Trophoblast cell (in vitro differentiated cells and primary cell): ENCODE results near the gene CDC34. TPM values are rescaled to one million over a fixed set of nuclear protein-coding genes. Genes with fewer than 3 reads are reported as not detected.

Experiments
- DNase-seq, 2 donors: peaks; one replicate each; pipeline ENCODE4 v3.0.0-alpha.2; 2016
- H2AFZ ChIP-seq: 2 replicates; pipeline ENCODE4 v1.6.1; 2013; ENCODE audit warnings: low read length, moderate library complexity, mild to moderate bottlenecking; ENCODE audit not compliant: insufficient read depth, poor library complexity
- H2AK5ac ChIP-seq: 2 replicates; pipeline ENCODE4 v1.6.1; 2013; ENCODE audit warnings: mild to moderate bottlenecking, low read length
- H2BK120ac ChIP-seq: 2 replicates; pipeline ENCODE4 v1.6.1; 2013; ENCODE audit warnings: low read length, mild to moderate bottlenecking, moderate library complexity; ENCODE audit not compliant: insufficient read depth, poor library complexity
- H2BK12ac ChIP-seq: 2 replicates; pipeline ENCODE4 v1.6.1; 2013; ENCODE audit warnings: mild to moderate bottlenecking, low read length, moderate library complexity
- H2BK5ac ChIP-seq: 2 replicates; pipeline ENCODE4 v1.6.1; 2013; ENCODE audit warnings: low read length, low read depth, moderate library complexity, mild to moderate bottlenecking; ENCODE audit not compliant: poor library complexity
- H3K14ac ChIP-seq: 2 replicates; pipeline ENCODE4 v1.6.1; 2013; ENCODE audit warnings: mild to moderate bottlenecking, low read length
- H3K18ac ChIP-seq: 2 replicates; pipeline ENCODE4 v1.6.1; 2013; ENCODE audit warnings: mild to moderate bottlenecking, low read length
- H3K23ac ChIP-seq: 2 replicates; pipeline ENCODE4 v1.6.1; 2013; ENCODE audit warnings: low read length
- H3K27ac ChIP-seq: 2 replicates; pipeline ENCODE4 v1.5.1; 2013; ENCODE audit warnings: low read depth, mild to moderate bottlenecking, inconsistent platforms, low read length, moderate library complexity
- H3K27me3 ChIP-seq: 2 replicates; pipeline ENCODE4 v1.6.1; 2013; ENCODE audit warnings: inconsistent platforms, mild to moderate bottlenecking, low read length, moderate library complexity; ENCODE audit not compliant: insufficient read depth
- H3K36me3 ChIP-seq, 2 experiments: 1 replicate in 1 of 2; 2 replicates in 1 of 2; pipeline ENCODE4 v1.6.1; 2013; ENCODE audit warnings: low read length in 2 of 2, mild to moderate bottlenecking in 2 of 2, moderate library complexity in 1 of 2; ENCODE audit not compliant: insufficient read depth in 2 of 2, control insufficient read depth in 1 of 2
- H3K4ac ChIP-seq: 2 replicates; pipeline ENCODE4 v1.6.1; 2013; ENCODE audit warnings: low read depth, mild to moderate bottlenecking, low read length, moderate library complexity
- H3K4me1 ChIP-seq, 2 experiments: 1 replicate in 1 of 2; 2 replicates in 1 of 2; pipeline ENCODE4 v1.6.1; 2013; ENCODE audit warnings: low read length in 2 of 2, mild to moderate bottlenecking in 2 of 2, moderate library complexity in 1 of 2; ENCODE audit not compliant: insufficient read depth in 2 of 2, control insufficient read depth in 1 of 2
- H3K4me2 ChIP-seq: 2 replicates; pipeline ENCODE4 v1.6.1; 2013; ENCODE audit warnings: inconsistent platforms, mild to moderate bottlenecking, low read length, moderate library complexity
- H3K4me3 ChIP-seq: 2 replicates; pipeline ENCODE4 v1.5.1; 2013; ENCODE audit warnings: mild to moderate bottlenecking, low read depth, low read length, inconsistent platforms
- H3K79me1 ChIP-seq: one replicate; pipeline ENCODE4 v1.6.1; 2013; ENCODE audit warnings: low read length
- H3K79me2 ChIP-seq: 2 replicates; pipeline ENCODE4 v1.6.1; 2013; ENCODE audit warnings: low read length, mild to moderate bottlenecking; ENCODE audit not compliant: control insufficient read depth, insufficient read depth, poor library complexity
- H3K9ac ChIP-seq: 2 replicates; pipeline ENCODE4 v1.6.1; 2013; ENCODE audit warnings: mild to moderate bottlenecking, low read length
- H3K9me3 ChIP-seq: 2 replicates; pipeline ENCODE4 v1.6.1; 2013; ENCODE audit warnings: low read depth, mild to moderate bottlenecking, control low read depth, inconsistent platforms, low read length; ENCODE audit not compliant: insufficient read depth
- H4K12ac ChIP-seq: 2 replicates; pipeline ENCODE4 v1.6.1; 2013; ENCODE audit warnings: low read depth, mild to moderate bottlenecking, low read length, moderate library complexity
- H4K8ac ChIP-seq: 2 replicates; pipeline ENCODE4 v1.6.1; 2013; ENCODE audit warnings: low read depth, mild to moderate bottlenecking, low read length, moderate library complexity
- H4K91ac ChIP-seq: one replicate; pipeline ENCODE4 v1.6.1; 2013; ENCODE audit warnings: low read depth, mild to moderate bottlenecking, low read length, moderate library complexity
- WGBS: extraction: QIAGEN DNeasy Blood & Tissue Kit; methylation state at CpG from one replicate; pipeline ENCODE4 v1.1.7; 2013; ENCODE audit warnings: missing lambda C conversion rate; ENCODE audit not compliant: insufficient read length, insufficient coverage; ENCODE audit errors: extremely low coverage; 5-methylcytosine and 5-hydroxymethylcytosine counted together
- polyA plus RNA-seq: library from polyadenylated mRNA; stranded (reverse); fragments of 200-250 nt; gene quantifications from 2 replicates; pipeline ENCODE4 v1.2.3, GENCODE V29; 2013

Gene CDC34, protein sequence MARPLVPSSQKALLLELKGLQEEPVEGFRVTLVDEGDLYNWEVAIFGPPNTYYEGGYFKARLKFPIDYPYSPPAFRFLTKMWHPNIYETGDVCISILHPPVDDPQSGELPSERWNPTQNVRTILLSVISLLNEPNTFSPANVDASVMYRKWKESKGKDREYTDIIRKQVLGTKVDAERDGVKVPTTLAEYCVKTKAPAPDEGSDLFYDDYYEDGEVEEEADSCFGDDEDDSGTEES
- 85.4 and 86.0 TPM in 2 replicates for polyA plus RNA-seq

DNA sequence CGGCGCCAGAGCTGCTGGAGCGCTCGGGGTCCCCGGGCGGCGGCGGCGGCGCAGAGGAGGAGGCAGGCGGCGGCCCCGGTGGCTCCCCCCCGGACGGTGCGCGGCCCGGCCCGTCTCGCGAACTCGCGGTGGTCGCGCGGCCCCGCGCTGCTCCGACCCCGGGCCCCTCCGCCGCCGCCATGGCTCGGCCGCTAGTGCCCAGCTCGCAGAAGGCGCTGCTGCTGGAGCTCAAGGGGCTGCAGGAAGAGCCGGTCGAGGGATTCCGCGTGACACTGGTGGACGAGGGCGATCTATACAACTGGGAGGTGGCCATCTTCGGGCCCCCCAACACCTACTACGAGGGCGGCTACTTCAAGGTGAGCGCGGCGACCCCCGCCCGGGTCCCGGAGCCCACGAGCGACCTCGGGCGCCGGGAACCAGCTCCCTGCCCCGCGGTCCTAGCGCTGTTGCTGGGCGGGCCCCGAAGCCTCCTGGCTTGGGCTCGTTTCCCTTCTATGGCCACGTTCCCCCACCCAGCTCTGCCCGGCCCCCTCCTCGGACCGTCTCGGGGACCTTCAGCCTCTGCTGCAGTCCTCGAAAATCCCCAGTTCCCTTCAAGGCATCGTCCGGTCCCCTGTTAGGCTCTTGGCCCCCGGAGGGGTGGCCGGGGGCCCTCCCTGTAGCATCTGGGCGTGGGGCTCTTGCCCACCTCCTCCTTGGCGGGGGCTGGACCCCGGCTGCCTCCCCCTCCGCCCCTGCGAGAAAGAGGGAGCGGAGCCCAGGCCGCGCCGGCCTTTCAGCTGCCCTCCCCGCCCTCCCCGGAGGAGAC is at the start of gene CDC34:
CDC34 (plus strand) TSS at position 8 of the 808 bp plus-strand sequence; CDS start at position 180, 172 bp downstream.
- peak within 1 kb of the TSS; percentile 69 for H2BK120ac ChIP-seq
- peak within 1 kb of the TSS; percentile 73 for H2AK5ac ChIP-seq
- peak within 1 kb of the TSS; percentile 91 for H2BK5ac ChIP-seq
- H3K4me1 ChIP-seq = peaks cover 9 to 15% of the 10 kb centered on the region in 2 experiments
- peak within 1 kb of the TSS; percentile 97 for H3K4ac ChIP-seq
- H3K4me2 ChIP-seq = peak within 1 kb of the TSS; percentile 90
- peaks cover 19% of the 10 kb centered on the region for H3K79me1 ChIP-seq
- H4K91ac ChIP-seq = peak within 1 kb of the TSS; percentile 85
- no peaks in the 10 kb centered on the region for H3K27me3 ChIP-seq
- peak within 1 kb of the TSS; percentile 94 for H4K8ac ChIP-seq
- no peak within 1 kb of the TSS for H2BK12ac ChIP-seq
- peak within 1 kb of the TSS; percentile 87 for H3K14ac ChIP-seq
- peak within 1 kb of the TSS; percentile 89 for H3K4me3 ChIP-seq
- peak within 1 kb of the TSS; percentile 81 for H3K18ac ChIP-seq
- peak within 1 kb of the TSS; percentile 55 for H4K12ac ChIP-seq
- H3K23ac ChIP-seq = no peak within 1 kb of the TSS
- peak within 1 kb of the TSS; percentile 77 for H3K9ac ChIP-seq
- H2AFZ ChIP-seq = peak within 1 kb of the TSS; percentile 78
- peaks cover 23 to 25% of the 10 kb centered on the region in 2 experiments for H3K36me3 ChIP-seq
- H3K27ac ChIP-seq = peak within 1 kb of the TSS; percentile 82
- DNase-seq = no peak
- peaks cover 1% of the 10 kb centered on the region for H3K9me3 ChIP-seq
- no CpG with 5 or more reads among the region's 84 CpGs for WGBS
- H3K79me2 ChIP-seq = peaks cover 32% of the 10 kb centered on the region

DNA sequence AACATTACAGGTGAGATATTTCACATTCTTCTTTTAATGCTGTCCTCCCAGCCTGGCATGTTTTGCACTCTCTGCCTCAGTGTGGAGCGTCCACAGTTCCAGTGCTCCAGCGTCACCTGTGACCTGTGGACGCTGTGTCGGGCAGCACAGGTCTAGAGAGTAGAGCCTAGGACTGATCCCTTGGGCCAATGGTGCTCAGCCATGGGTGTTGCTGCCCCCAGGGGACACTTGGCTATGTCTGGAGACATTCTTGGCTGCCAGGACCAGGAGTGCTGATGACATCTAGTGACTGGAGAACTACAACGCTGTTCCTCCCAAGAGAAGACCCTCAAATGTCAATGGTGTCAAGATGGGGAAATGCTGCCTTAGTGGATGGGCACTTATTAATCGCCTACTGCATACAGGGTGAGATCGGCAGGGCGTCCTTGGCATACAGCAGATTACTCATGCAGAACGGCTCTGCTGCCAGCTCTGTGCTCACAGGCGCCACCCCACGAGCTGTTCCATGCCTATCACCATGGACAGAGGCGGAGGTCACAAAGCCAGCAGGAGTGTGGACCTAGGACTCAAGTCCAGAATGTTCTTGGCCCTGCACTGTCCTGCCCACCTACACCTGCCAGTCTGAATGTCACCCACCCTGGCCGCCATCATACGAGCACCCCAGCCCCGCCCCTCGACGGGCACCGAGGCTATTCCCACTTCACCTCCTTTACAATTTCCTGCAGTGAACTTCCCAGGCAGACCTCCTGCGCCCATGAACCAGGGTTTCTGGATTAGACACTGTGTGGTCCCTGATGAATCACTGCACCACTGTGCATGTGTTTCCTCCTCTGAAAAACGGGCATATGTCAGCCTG is 49.1 kb upstream of the CDC34 start:
- WGBS = no CpG with 5 or more reads among the region's 20 CpGs
- H2AFZ ChIP-seq = no peak overlapping the region
- no peak overlapping the region for H2BK12ac ChIP-seq
- H3K4me3 ChIP-seq = no peak overlapping the region
- H4K8ac ChIP-seq = no peak overlapping the region
- no peak overlapping the region for H3K4me2 ChIP-seq
- no peak overlapping the region for H3K18ac ChIP-seq
- H3K9ac ChIP-seq = no peak overlapping the region
- H2BK5ac ChIP-seq = no peak overlapping the region
- H2AK5ac ChIP-seq = no peak overlapping the region
- no peak overlapping the region for H2BK120ac ChIP-seq
- no peak overlapping the region for H3K4ac ChIP-seq
- H3K27ac ChIP-seq = no peak overlapping the region
- no peak for DNase-seq
- no peak overlapping the region for H3K23ac ChIP-seq
- no peaks in the 10 kb centered on the region for H3K27me3 ChIP-seq
- no peak overlapping the region for H4K12ac ChIP-seq
- peaks cover 7% of the 10 kb centered on the region for H3K9me3 ChIP-seq
- no peak overlapping the region for H3K14ac ChIP-seq
- H3K4me1 ChIP-seq = peaks cover 12 to 13% of the 10 kb centered on the region in 2 experiments
- H3K79me2 ChIP-seq = no peaks in the 10 kb centered on the region
- no peaks in the 10 kb centered on the region for H3K36me3 ChIP-seq
- H4K91ac ChIP-seq = no peak overlapping the region
- peaks cover 9% of the 10 kb centered on the region for H3K79me1 ChIP-seq

DNA sequence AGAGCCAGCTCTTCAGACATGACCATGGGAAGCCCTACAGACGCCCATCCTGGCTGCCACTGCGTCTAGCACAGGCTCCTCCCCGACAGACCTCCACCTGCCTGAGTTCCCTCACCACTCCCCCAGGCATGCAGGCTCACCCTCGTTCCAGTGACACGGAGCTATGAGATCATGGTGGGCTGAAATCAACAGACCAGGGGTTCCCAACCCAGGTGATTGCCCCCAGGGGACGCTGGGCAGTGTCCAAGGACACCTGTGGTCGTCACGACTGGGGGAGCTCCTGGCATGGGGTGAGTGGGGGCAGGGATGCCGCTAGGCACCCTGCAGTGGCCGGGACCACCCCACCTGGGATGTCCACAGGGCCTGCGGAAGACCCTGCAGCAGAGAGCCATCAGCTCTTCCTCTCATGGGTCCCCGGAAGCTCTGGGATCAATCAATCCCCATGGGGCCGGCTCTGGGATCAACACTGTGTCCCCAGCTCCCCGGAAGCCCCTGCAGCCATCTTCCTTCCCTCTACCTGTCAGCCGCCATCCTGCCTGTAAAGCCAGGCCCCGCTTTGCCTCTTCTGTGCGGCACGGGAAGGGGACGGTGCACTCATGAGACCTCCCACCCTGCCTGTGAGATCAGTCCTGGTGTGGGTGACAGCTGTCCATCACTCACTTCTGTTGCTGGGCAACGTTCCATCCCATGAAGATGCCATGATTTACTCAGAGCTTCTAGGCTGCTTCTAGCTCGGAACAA is 48.1 kb upstream of the CDC34 start:
- H2AK5ac ChIP-seq = no peak overlapping the region
- H2BK5ac ChIP-seq = no peak overlapping the region
- no peak overlapping the region for H2BK12ac ChIP-seq
- no peaks in the 10 kb centered on the region for H3K27me3 ChIP-seq
- H3K36me3 ChIP-seq = no peaks in the 10 kb centered on the region
- no peak overlapping the region for H3K4ac ChIP-seq
- H2BK120ac ChIP-seq = no peak overlapping the region
- no CpG with 5 or more reads among the region's 21 CpGs for WGBS
- no peak for DNase-seq
- no peak overlapping the region for H3K9ac ChIP-seq
- no peak overlapping the region for H4K12ac ChIP-seq
- no peak overlapping the region for H3K27ac ChIP-seq
- no peak overlapping the region for H3K4me2 ChIP-seq
- H3K79me1 ChIP-seq = peaks cover 14% of the 10 kb centered on the region
- no peak overlapping the region for H2AFZ ChIP-seq
- H3K23ac ChIP-seq = no peak overlapping the region
- peaks cover 1% of the 10 kb centered on the region for H3K79me2 ChIP-seq
- H4K8ac ChIP-seq = no peak overlapping the region
- no peak overlapping the region for H3K14ac ChIP-seq
- H3K4me1 ChIP-seq = peaks cover 14 to 18% of the 10 kb centered on the region in 2 experiments
- H3K4me3 ChIP-seq = no peak overlapping the region
- no peak overlapping the region for H4K91ac ChIP-seq
- H3K9me3 ChIP-seq = peaks cover 6% of the 10 kb centered on the region
- H3K18ac ChIP-seq = no peak overlapping the region

DNA sequence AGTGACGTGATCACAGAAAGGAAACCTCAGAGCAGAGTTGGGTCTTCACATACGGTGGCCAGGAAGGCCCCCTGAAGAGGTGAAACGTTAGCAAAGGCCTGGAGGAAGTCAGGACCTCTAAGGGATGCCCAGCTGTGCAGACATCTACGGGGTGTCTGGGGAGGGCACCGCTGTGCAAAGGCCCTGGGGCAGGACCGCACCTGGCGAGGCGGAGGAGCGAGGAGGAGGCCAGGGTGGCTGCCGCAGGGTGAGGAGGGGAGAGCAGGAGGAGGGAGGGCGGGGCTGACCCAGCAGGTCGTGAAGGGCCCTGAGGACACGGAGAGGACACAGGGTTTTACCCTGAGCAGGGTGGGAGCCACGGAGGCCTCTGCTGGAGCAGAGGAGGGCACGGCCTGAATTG is 47.1 kb upstream of the CDC34 start:
- peaks cover 4% of the 10 kb centered on the region for H3K79me2 ChIP-seq
- H2BK5ac ChIP-seq = no peak overlapping the region
- H4K8ac ChIP-seq = no peak overlapping the region
- no peak overlapping the region for H4K12ac ChIP-seq
- H2BK120ac ChIP-seq = no peak overlapping the region
- H2AK5ac ChIP-seq = no peak overlapping the region
- no peak overlapping the region for H2AFZ ChIP-seq
- no peaks in the 10 kb centered on the region for H3K27me3 ChIP-seq
- H3K4ac ChIP-seq = no peak overlapping the region
- H3K36me3 ChIP-seq = no peaks in the 10 kb centered on the region
- H3K23ac ChIP-seq = no peak overlapping the region
- H3K4me3 ChIP-seq = no peak overlapping the region
- H3K18ac ChIP-seq = no peak overlapping the region
- peaks cover 14 to 19% of the 10 kb centered on the region in 2 experiments for H3K4me1 ChIP-seq
- no peak overlapping the region for H3K9ac ChIP-seq
- no peak for DNase-seq
- H4K91ac ChIP-seq = no peak overlapping the region
- no peak overlapping the region for H3K14ac ChIP-seq
- H3K4me2 ChIP-seq = no peak overlapping the region
- H3K9me3 ChIP-seq = peaks cover 6% of the 10 kb centered on the region
- no CpG with 5 or more reads among the region's 15 CpGs for WGBS
- no peak overlapping the region for H3K27ac ChIP-seq
- H3K79me1 ChIP-seq = peaks cover 21% of the 10 kb centered on the region
- H2BK12ac ChIP-seq = no peak overlapping the region
